Sigmoid colon (tissue), 7 donors: ENCODE data around the gene OAS2. TPM values are rescaled to one million over a fixed set of nuclear protein-coding genes. Genes with fewer than 3 reads are reported as not detected.

Experiments used
- DNase-seq: peaks from one replicate; pipeline ENCODE4 v3.0.0-alpha.2; 2019
- H3K27ac ChIP-seq, 4 donors: fragments of 200-600 bp; sonication (generic); one replicate each; pipeline ENCODE4 v1.5.1; 2016 to 2019; ENCODE audit warnings: mild to moderate bottlenecking in 1 of 4
- H3K27me3 ChIP-seq, 3 donors: fragments of 200-600 bp; sonication (generic); one replicate each; pipeline ENCODE4 v1.5.1; 2019; ENCODE audit warnings: mild to moderate bottlenecking in 1 of 3
- H3K36me3 ChIP-seq, 4 donors: fragments of 200-600 bp; sonication (generic); one replicate each; pipeline ENCODE4 v1.5.1; 2016 to 2019
- H3K4me1 ChIP-seq, 4 donors: fragments of 200-600 bp; sonication (generic); one replicate each; pipeline ENCODE4 v1.5.1; 2017 to 2019
- H3K4me3 ChIP-seq, 4 donors: fragments of 200-600 bp; sonication (generic); one replicate each; pipeline ENCODE4 v1.5.1; 2017 to 2019; ENCODE audit warnings: mild to moderate bottlenecking in 2 of 4, moderate library complexity in 1 of 4
- H3K9me3 ChIP-seq, 4 donors: fragments of 200-600 bp in 3 of 4; sonication (generic) in 3 of 4; one replicate each; pipeline versions ENCODE4 v1.5.1 to v1.6.1; 2013 to 2019
- CTCF ChIP-seq, 4 experiments: fragments of 450-650 bp in 3 of 4; fragments of 200-600 bp in 1 of 4; IDR thresholded peaks; one replicate each; pipeline ENCODE4 v1.5.1; 2016 to 2019; ENCODE audit warnings: antibody characterized with exemption in 4 of 4, mild to moderate bottlenecking in 3 of 4, moderate library complexity in 2 of 4
- EP300 ChIP-seq, 4 donors: sonication (generic); formaldehyde crosslinking; IDR thresholded peaks; one replicate each; pipeline ENCODE4 v1.6.1; 2017; ENCODE audit warnings: antibody characterized with exemption in 4 of 4
- POLR2A ChIP-seq, 2 donors: fragments of 450-650 bp; IDR thresholded peaks; one replicate each; pipeline ENCODE4 v1.6.1; 2016; ENCODE audit warnings: antibody characterized with exemption in 2 of 2, mild to moderate bottlenecking in 2 of 2, moderate library complexity in 2 of 2
- POLR2AphosphoS5 ChIP-seq, 4 donors: sonication (generic); formaldehyde crosslinking; IDR thresholded peaks; one replicate each; pipeline ENCODE4 v1.6.1; 2017; ENCODE audit warnings: antibody characterized with exemption in 4 of 4
- WGBS, 2 donors: extraction: QIAGEN DNeasy Blood & Tissue Kit; methylation state at CpG; one replicate each; pipeline ENCODE4 v1.1.7; 2013; 5-methylcytosine and 5-hydroxymethylcytosine counted together
- intact Hi-C: fragments of 100-400 bp; cut with DNase I; formaldehyde crosslinking; loops from one replicate; pipeline ENCODE4 v1.15.1; 2023
- polyA plus RNA-seq, 3 donors: library from polyadenylated mRNA; stranded (reverse); fragments of 200-250 nt; gene quantifications; one replicate each; pipeline ENCODE4 v1.2.3, GENCODE V29; 2013
- total RNA-seq, 4 donors: library from RNA; depleted of rRNA; stranded (reverse); fragments of >200 nt; gene quantifications; one replicate each; pipeline ENCODE4 v1.1.0, GENCODE V29; 2016
- donor health status: healthy with polysubstance abuse.
- donor health status: Bipolar disorder and iron deficiency.
- donor health status: healthy.

Gene OAS2
- total and polyA plus RNA-seq, 7 donors, result 2.0 to 28.8 (median 3.9) TPM

- H3K36me3 ChIP-seq, result peaks cover 0 to 50% (median 0%) of the 10 kb centered on the region in 4 donors
- WGBS, 2 donors, result 95 to 96% methylated on average over 9 of the region's 9 CpGs
Measured at GRCh38 chr12:112967306-112967705, 11.0 kb upstream of the OAS2 start.

GRCh38 chr12:112967858-112968257 is 10.5 kb upstream of the OAS2 start:
- no peak for DNase-seq
- intact Hi-C loops, result no loop called here
- TF ChIP-seq POLR2A (IDR thresholded peaks at IDR 0.05), result no peak
- no peak for TF ChIP-seq EP300 (IDR thresholded peaks at IDR 0.05)
- no peak for TF ChIP-seq POLR2AphosphoS5 (IDR thresholded peaks at IDR 0.05)
- no peak for TF ChIP-seq CTCF (IDR thresholded peaks at IDR 0.05)
- peaks cover 0 to 44% (median 0%) of the 10 kb centered on the region in 4 donors for H3K36me3 ChIP-seq
- no peak overlapping the region for H3K27ac ChIP-seq
- no peak overlapping the region for H3K4me3 ChIP-seq
- WGBS, 2 donors, result 96% methylated on average over 7 of the region's 7 CpGs
- H3K9me3 ChIP-seq, result no peaks in the 10 kb centered on the region
- no peaks in the 10 kb centered on the region for H3K4me1 ChIP-seq
- no peaks in the 10 kb centered on the region for H3K27me3 ChIP-seq

More at GRCh38 chr12:112967306-112967705, 11.0 kb upstream of the OAS2 start:
- H3K4me1 ChIP-seq, result no peaks in the 10 kb centered on the region
- intact Hi-C loops, result no loop called here
- DNase-seq, result no peak
- no peaks in the 10 kb centered on the region for H3K9me3 ChIP-seq
- TF ChIP-seq POLR2A (IDR thresholded peaks at IDR 0.05) (no peak), POLR2AphosphoS5 (IDR thresholded peaks at IDR 0.05) (no peak), EP300 (IDR thresholded peaks at IDR 0.05) (no peak), CTCF (IDR thresholded peaks at IDR 0.05) (no peak)
- H3K27ac ChIP-seq, result no peak overlapping the region
- H3K4me3 ChIP-seq, result no peak overlapping the region
- H3K27me3 ChIP-seq, result no peaks in the 10 kb centered on the region

GRCh38 chr12:112969547-112970306 is 8.6 kb upstream of the OAS2 start:
- Histone ChIP-seq H3K27me3 (no peaks in the 10 kb centered on the region), H3K36me3 (peaks cover 0 to 30% (median 0%) of the 10 kb centered on the region in 4 donors), H3K27ac (no peak overlapping the region), H3K9me3 (no peaks in the 10 kb centered on the region), H3K4me1 (no peaks in the 10 kb centered on the region), H3K4me3 (no peak overlapping the region)
- TF ChIP-seq POLR2A (IDR thresholded peaks at IDR 0.05), result no peak
- TF ChIP-seq EP300 (IDR thresholded peaks at IDR 0.05), result no peak
- no peak for TF ChIP-seq CTCF (IDR thresholded peaks at IDR 0.05)
- TF ChIP-seq POLR2AphosphoS5 (IDR thresholded peaks at IDR 0.05), result no peak
- DNase-seq, result no peak
- WGBS, 2 donors, result 97% methylated on average over 8 of the region's 8 CpGs
- intact Hi-C loops, result no loop called here

GRCh38 chr12:112970391-112970790 is 7.9 kb upstream of the OAS2 start:
- intact Hi-C loops, result no loop called here
- Histone ChIP-seq H3K36me3 (peaks cover 0 to 26% (median 0%) of the 10 kb centered on the region in 4 donors), H3K4me1 (no peaks in the 10 kb centered on the region), H3K4me3 (no peak overlapping the region), H3K27ac (no peak overlapping the region), H3K27me3 (no peaks in the 10 kb centered on the region), H3K9me3 (no peaks in the 10 kb centered on the region)
- DNase-seq, result no peak
- TF ChIP-seq EP300 (IDR thresholded peaks at IDR 0.05), result no peak
- TF ChIP-seq CTCF (IDR thresholded peaks at IDR 0.05), result no peak
- no peak for TF ChIP-seq POLR2A (IDR thresholded peaks at IDR 0.05)
- TF ChIP-seq POLR2AphosphoS5 (IDR thresholded peaks at IDR 0.05), result no peak
- 86 to 97% methylated on average over 2 of the region's 2 CpGs for WGBS, 2 donors
